PC-3 (cell line): ENCODE measurements around the gene LIN52. TPM values are rescaled to one million over a fixed set of nuclear protein-coding genes. Genes with fewer than 3 reads are reported as not detected.

Experiments used
- ATAC-seq: fragments of 200-7000 bp; cut with Tn5 transposase; 2 replicates; pipeline ENCODE4 v1.9.1; 2020; ENCODE audit warnings: mild to moderate bottlenecking, moderate library complexity
- BruUV-seq: library from RNA; stranded (reverse); fragments of 400-500 nt; replicated peaks from 2 replicates; lab custom pipeline; 2021; lab: Mats Ljungman, UMichigan
- CTCF ChIA-PET: fragments of 300-600 bp; sonication (Branson Sonifier 250); formaldehyde crosslinking; loops from one replicate; lab custom pipeline; 2022; ENCODE audit warnings: antibody characterized with exemption; lab: Charles Lee
- POLR2A ChIA-PET: fragments of 300-600 bp; sonication (Branson Sonifier 250); formaldehyde crosslinking; loops from one replicate; lab custom pipeline; 2022; ENCODE audit warnings: antibody characterized with exemption; ENCODE audit not compliant: unreplicated experiment; lab: Charles Lee
- DNase-seq: peaks from one replicate; pipeline ENCODE4 v3.0.0-alpha.2; 2015
- H2AFZ ChIP-seq: fragments of 300-600 bp; sonication (generic); 2 replicates; pipeline ENCODE4 v1.6.0; 2016; ENCODE audit warnings: antibody characterized with exemption, low read length
- H3F3A ChIP-seq: fragments of 300-600 bp; sonication (generic); one replicate; pipeline ENCODE4 v1.6.0; 2017; ENCODE audit warnings: antibody characterized with exemption, low read length, control low read depth, mild to moderate bottlenecking; ENCODE audit not compliant: unreplicated experiment
- H3K27ac ChIP-seq: fragments of 300-600 bp; sonication (generic); 2 replicates; pipeline ENCODE4 v1.5.1; 2016; ENCODE audit warnings: mild to moderate bottlenecking, low read length
- H3K27me3 ChIP-seq: fragments of 300-600 bp; sonication (generic); 2 replicates; pipeline ENCODE4 v1.6.1; 2016; ENCODE audit warnings: low read length, mixed read lengths
- H3K36me3 ChIP-seq: fragments of 300-600 bp; sonication (generic); 2 replicates; pipeline ENCODE4 v1.6.1; 2016; ENCODE audit warnings: low read depth, mixed run types, low read length, mixed read lengths
- H3K4me1 ChIP-seq: fragments of 300-600 bp; sonication (generic); 2 replicates; pipeline ENCODE4 v1.5.1; 2016; ENCODE audit warnings: low read length; ENCODE audit not compliant: insufficient read depth
- H3K4me2 ChIP-seq: fragments of 300-600 bp; sonication (generic); 2 replicates; pipeline ENCODE4 v1.6.0; 2016; ENCODE audit warnings: low read length
- H3K4me3 ChIP-seq: fragments of 300-600 bp; sonication (generic); 2 replicates; pipeline ENCODE4 v1.5.1; 2016; ENCODE audit warnings: mild to moderate bottlenecking, low read length, mixed read lengths
- H3K79me2 ChIP-seq: fragments of 300-600 bp; sonication (generic); 2 replicates; pipeline ENCODE4 v1.6.1; 2017; ENCODE audit warnings: low read length, mixed read lengths
- H3K9ac ChIP-seq: fragments of 300-600 bp; sonication (generic); 2 replicates; pipeline ENCODE4 v1.6.0; 2016; ENCODE audit warnings: mild to moderate bottlenecking, low read length
- H3K9me2 ChIP-seq: fragments of 300-600 bp; sonication (generic); replicated peaks from 2 replicates; pipeline ENCODE4 v1.6.1; 2016; ENCODE audit warnings: mixed run types, low read length, mixed read lengths
- H3K9me3 ChIP-seq: fragments of 300-600 bp; sonication (generic); 2 replicates; pipeline ENCODE4 v1.6.1; 2016; ENCODE audit warnings: low read length, mixed read lengths
- H4K20me1 ChIP-seq: fragments of 300-600 bp; sonication (generic); 2 replicates; pipeline ENCODE4 v1.6.1; 2016; ENCODE audit warnings: low read length, mixed read lengths
- EZH2 ChIP-seq: fragments of 300-600 bp; sonication (generic); IDR thresholded peaks from one replicate; pipeline ENCODE4 v1.6.1; 2017; ENCODE audit warnings: antibody characterized with exemption, mild to moderate bottlenecking, low read length; ENCODE audit not compliant: unreplicated experiment
- EZH2phosphoT487 ChIP-seq: fragments of 300-600 bp; sonication (generic); IDR thresholded peaks from 2 replicates; pipeline ENCODE4 v1.6.1; 2018; ENCODE audit warnings: mild to moderate bottlenecking, antibody characterized with exemption, low read length, borderline replicate concordance
- intact Hi-C: fragments of 100-400 bp; cut with micrococcal nuclease; formaldehyde crosslinking; loops from 2 replicates; pipeline ENCODE4 v1.9.0; 2023
- total RNA-seq: library from RNA; depleted of rRNA; stranded (reverse); fragments of >200 nt; gene quantifications from 2 replicates; pipeline ENCODE4 v1.2.3, GENCODE V29; 2014
- TF ChIP-seq, protein P1 (sequence below): fragments of 300-600 bp; sonication (generic); conservative IDR thresholded peaks from 2 replicates; pipeline ENCODE4 v1.5.1; 2017; ENCODE audit warnings: antibody characterized with exemption, low read depth, mild to moderate bottlenecking, low read length

The LIN52 gene
- total RNA-seq, 1 experiment from 2014 or later, result 8.4 TPM

DNA sequence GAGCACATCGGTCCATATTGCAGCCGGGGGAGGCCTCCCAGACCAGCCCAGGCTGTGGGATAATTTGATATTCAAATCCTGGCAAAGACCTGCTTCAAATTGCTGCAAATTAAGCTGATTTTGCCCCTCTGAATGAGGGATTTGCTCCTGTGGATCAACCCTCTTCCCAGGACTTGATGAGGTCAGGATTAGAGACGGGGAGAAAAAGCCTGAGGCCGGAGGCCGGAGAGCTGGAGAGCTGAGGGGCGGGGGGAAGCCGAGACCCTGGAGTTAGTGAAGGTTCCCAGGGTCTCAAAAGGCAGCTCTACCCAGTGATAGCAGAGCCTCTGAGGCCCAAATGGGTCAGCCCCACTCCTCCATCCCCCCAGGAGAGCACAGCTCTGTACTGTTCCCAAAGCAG lies 137.0 kb downstream of the LIN52 start:
- Histone ChIP-seq H3K9me2 (no peaks in the 10 kb centered on the region), H3K4me1 (peaks cover 3% of the 10 kb centered on the region; the same call in 1 of the 2 replicates), H3F3A (no peaks in the 10 kb centered on the region), H2AFZ (no peak overlapping the region), H3K4me2 (no peak overlapping the region), H3K4me3 (no peak overlapping the region), H4K20me1 (no peaks in the 10 kb centered on the region), H3K36me3 (no peaks in the 10 kb centered on the region), H3K79me2 (no peaks in the 10 kb centered on the region), H3K9me3 (no peaks in the 10 kb centered on the region), H3K27me3 (no peaks in the 10 kb centered on the region), H3K27ac (no peak overlapping the region), H3K9ac (no peak overlapping the region)
- intact Hi-C loops, result no loop called here
- ChIA-PET POLR2A (no interaction called here), CTCF (no interaction called here)
- ATAC-seq (no peak), DNase-seq (no peak)
- BruUV-seq, result no TSS peak
- no peak for TF ChIP-seq EZH2phosphoT487
- TF ChIP-seq EZH2, result no peak
- TF ChIP-seq, protein P1, sequence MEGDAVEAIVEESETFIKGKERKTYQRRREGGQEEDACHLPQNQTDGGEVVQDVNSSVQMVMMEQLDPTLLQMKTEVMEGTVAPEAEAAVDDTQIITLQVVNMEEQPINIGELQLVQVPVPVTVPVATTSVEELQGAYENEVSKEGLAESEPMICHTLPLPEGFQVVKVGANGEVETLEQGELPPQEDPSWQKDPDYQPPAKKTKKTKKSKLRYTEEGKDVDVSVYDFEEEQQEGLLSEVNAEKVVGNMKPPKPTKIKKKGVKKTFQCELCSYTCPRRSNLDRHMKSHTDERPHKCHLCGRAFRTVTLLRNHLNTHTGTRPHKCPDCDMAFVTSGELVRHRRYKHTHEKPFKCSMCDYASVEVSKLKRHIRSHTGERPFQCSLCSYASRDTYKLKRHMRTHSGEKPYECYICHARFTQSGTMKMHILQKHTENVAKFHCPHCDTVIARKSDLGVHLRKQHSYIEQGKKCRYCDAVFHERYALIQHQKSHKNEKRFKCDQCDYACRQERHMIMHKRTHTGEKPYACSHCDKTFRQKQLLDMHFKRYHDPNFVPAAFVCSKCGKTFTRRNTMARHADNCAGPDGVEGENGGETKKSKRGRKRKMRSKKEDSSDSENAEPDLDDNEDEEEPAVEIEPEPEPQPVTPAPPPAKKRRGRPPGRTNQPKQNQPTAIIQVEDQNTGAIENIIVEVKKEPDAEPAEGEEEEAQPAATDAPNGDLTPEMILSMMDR, result no peak

DNA sequence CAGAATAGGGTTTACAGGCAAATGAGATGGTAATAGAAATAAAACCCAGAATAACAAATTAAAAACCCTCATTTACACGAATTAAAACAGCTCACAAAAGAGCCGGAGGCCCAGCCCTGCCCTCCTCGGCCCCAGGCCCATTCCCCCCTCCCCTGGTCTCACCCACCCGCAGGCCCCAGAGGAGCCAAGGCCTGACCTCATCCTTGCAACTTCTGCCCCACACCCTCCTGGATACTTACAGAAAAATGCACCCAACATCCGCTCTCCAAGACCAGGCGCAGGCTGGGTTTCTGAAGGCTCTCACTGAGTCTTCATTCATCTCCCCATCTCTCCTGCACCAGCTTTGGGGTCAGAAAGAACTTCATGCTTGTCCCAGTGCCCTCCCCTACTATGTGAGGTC lies 138.3 kb downstream of the LIN52 start:
- DNase-seq, result no peak
- no peak overlapping the region for H2AFZ ChIP-seq
- H3F3A ChIP-seq, result no peaks in the 10 kb centered on the region
- CTCF ChIA-PET, result no interaction called here
- POLR2A ChIA-PET, result no interaction called here
- no peaks in the 10 kb centered on the region for H3K9me2 ChIP-seq
- no peaks in the 10 kb centered on the region for H3K79me2 ChIP-seq
- no peak for ATAC-seq
- H3K9ac ChIP-seq, result no peak overlapping the region
- intact Hi-C loops, result no loop called here
- no peak overlapping the region for H3K4me2 ChIP-seq
- no peak overlapping the region for H3K4me3 ChIP-seq
- H3K27me3 ChIP-seq, result peaks cover 8% of the 10 kb centered on the region; the same call in 1 of the 2 replicates
- BruUV-seq, result no TSS peak
- H3K36me3 ChIP-seq, result no peaks in the 10 kb centered on the region
- TF ChIP-seq EZH2, result no peak
- no peak for TF ChIP-seq EZH2phosphoT487
- TF ChIP-seq, protein P1, result no peak
- H3K27ac ChIP-seq, result no peak overlapping the region
- H4K20me1 ChIP-seq, result no peaks in the 10 kb centered on the region
- peaks cover under 1% of the 10 kb centered on the region; the same call in 1 of the 2 replicates for H3K4me1 ChIP-seq
- no peaks in the 10 kb centered on the region for H3K9me3 ChIP-seq

GRCh38 chr14:74231784-74232183 lies 147.0 kb downstream of the LIN52 start:
- Histone ChIP-seq H3K79me2 (no peaks in the 10 kb centered on the region), H4K20me1 (no peaks in the 10 kb centered on the region), H3K27ac (no peak overlapping the region), H3K4me1 (no peaks in the 10 kb centered on the region), H3K9ac (no peak overlapping the region), H3K9me2 (no peaks in the 10 kb centered on the region), H3K4me3 (no peak overlapping the region), H3K9me3 (no peaks in the 10 kb centered on the region), H3K27me3 (peaks cover 51% of the 10 kb centered on the region), H3F3A (no peaks in the 10 kb centered on the region), H3K36me3 (no peaks in the 10 kb centered on the region), H2AFZ (no peak overlapping the region), H3K4me2 (no peak overlapping the region)
- no peak for DNase-seq
- no peak for TF ChIP-seq EZH2
- CTCF ChIA-PET, result no interaction called here
- intact Hi-C loops, result no loop called here
- POLR2A ChIA-PET, result no interaction called here
- no peak for ATAC-seq
- BruUV-seq, result no TSS peak
